Measurements from ENCODE around the gene ING2.

DNA sequence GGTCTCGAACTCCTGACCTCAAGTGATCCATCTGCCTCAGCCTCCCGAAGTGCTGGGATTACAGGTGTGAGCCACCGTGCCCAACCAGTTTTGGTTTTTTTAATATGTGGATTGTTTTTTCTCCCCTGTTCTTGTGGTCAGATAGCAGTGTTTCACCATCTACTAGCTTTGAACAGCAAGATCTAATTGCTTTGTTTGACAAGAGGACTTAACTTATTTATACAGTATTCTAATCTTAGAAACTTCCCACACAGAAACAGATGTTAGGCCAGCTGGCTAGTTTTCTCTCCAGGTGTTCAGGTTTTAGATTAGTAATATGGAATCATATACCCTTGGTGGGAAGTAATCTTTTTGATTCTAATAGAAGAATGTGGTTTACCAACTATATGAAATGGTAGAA, 12.9 kb downstream of the ING2 start:
- TF ChIP-seq POLR2A (IDR thresholded peaks at IDR 0.05) = no peak
- TF ChIP-seq, protein P1, sequence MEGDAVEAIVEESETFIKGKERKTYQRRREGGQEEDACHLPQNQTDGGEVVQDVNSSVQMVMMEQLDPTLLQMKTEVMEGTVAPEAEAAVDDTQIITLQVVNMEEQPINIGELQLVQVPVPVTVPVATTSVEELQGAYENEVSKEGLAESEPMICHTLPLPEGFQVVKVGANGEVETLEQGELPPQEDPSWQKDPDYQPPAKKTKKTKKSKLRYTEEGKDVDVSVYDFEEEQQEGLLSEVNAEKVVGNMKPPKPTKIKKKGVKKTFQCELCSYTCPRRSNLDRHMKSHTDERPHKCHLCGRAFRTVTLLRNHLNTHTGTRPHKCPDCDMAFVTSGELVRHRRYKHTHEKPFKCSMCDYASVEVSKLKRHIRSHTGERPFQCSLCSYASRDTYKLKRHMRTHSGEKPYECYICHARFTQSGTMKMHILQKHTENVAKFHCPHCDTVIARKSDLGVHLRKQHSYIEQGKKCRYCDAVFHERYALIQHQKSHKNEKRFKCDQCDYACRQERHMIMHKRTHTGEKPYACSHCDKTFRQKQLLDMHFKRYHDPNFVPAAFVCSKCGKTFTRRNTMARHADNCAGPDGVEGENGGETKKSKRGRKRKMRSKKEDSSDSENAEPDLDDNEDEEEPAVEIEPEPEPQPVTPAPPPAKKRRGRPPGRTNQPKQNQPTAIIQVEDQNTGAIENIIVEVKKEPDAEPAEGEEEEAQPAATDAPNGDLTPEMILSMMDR (IDR thresholded peaks at IDR 0.05) = no peak
